ENCODE results near the gene OR8B3. TPM values are rescaled to one million over a fixed set of nuclear protein-coding genes. Genes with fewer than 3 reads are reported as not detected.

Gene OR8B3
- total RNA-seq, 1 donor from 2014 or later, result not detected

DNA sequence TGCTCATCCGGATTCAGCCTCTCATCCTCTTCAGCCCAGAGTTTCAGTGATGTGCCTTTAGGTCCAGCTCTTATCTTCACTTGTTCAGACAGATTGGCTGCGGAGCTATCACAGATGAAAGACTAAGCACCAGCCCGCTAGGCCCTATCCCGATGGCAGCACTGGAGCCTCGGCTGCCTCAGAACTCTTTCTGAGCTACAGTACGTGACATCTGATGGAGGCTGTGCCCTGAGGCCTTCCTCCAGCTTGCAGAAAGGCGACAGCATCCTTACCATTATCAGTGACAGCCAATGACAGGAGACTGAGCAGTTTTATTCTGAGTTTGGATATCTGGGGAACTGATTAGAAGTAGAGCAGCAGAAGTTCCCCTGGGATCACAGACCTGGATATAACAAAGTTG, 42.7 kb upstream of the OR8B3 start:
- no peaks in the 10 kb centered on the region for H3K4me1 Mint-ChIP-seq (ENCODE audit: unreplicated experiment)
- TF ChIP-seq, protein P1, sequence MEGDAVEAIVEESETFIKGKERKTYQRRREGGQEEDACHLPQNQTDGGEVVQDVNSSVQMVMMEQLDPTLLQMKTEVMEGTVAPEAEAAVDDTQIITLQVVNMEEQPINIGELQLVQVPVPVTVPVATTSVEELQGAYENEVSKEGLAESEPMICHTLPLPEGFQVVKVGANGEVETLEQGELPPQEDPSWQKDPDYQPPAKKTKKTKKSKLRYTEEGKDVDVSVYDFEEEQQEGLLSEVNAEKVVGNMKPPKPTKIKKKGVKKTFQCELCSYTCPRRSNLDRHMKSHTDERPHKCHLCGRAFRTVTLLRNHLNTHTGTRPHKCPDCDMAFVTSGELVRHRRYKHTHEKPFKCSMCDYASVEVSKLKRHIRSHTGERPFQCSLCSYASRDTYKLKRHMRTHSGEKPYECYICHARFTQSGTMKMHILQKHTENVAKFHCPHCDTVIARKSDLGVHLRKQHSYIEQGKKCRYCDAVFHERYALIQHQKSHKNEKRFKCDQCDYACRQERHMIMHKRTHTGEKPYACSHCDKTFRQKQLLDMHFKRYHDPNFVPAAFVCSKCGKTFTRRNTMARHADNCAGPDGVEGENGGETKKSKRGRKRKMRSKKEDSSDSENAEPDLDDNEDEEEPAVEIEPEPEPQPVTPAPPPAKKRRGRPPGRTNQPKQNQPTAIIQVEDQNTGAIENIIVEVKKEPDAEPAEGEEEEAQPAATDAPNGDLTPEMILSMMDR (conservative IDR thresholded peaks at IDR 0.05), result no peak
- no peaks in the 10 kb centered on the region for H3K9me3 Mint-ChIP-seq
- peaks cover 23% of the 10 kb centered on the region for H3K27me3 Mint-ChIP-seq
- no peak overlapping the region for H3K4me3 Mint-ChIP-seq
- no peak overlapping the region for H3K27ac Mint-ChIP-seq
- DNase-seq (ENCODE audit: extremely low spot score, unreplicated experiment), result no peak
- H3K36me3 Mint-ChIP-seq, result no peaks in the 10 kb centered on the region

DNA sequence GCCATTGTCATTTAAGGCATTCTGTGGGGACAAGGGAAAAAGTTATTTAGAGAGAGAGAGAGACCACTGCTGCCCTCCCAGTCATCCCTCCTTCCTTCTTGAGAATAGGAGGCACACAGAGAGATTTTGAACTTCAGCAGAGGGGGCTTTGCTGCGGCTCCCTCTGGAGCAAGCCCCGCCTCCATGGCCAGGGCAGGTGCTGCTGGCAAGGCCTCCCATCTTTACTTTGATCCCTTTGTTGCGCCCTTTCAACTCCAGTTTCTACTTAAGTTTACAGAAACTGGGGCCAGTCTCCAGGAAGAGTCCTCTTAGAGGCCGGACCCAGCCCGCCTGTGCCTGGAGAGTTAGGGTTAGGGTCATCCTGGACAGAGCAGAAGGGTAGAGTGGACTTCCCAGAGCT, 42.3 kb upstream of the OR8B3 start:
- Mint-ChIP-seq H3K36me3 (no peaks in the 10 kb centered on the region), H3K4me1 (ENCODE audit: unreplicated experiment) (no peaks in the 10 kb centered on the region), H3K27me3 (peaks cover 25% of the 10 kb centered on the region), H3K27ac (no peak overlapping the region), H3K4me3 (no peak overlapping the region), H3K9me3 (no peaks in the 10 kb centered on the region)
- TF ChIP-seq, protein P1 (conservative IDR thresholded peaks at IDR 0.05), result no peak
- no peak for DNase-seq (ENCODE audit: extremely low spot score, unreplicated experiment)

DNA sequence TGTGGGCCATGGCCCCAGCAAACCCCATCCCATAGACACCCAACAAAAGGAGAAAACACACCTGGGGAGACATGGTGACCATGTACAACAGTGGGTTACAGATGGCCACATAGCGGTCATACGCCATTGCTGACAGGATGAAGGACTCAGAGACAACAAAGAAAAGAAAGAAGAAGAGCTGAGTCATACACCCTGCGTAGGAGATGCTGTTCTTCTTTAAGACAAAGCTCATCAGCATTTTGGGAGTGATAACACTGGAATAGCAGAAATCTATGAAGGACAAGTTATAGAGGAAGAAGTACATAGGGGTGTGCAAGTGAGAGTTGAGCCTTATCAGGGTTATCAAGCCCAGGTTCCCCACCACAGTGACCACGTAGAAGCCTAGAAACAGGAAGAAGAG, 41.8 kb upstream of the OR8B3 start:
- DNase-seq (ENCODE audit: extremely low spot score, unreplicated experiment), result no peak
- no peak overlapping the region for H3K27ac Mint-ChIP-seq
- no peaks in the 10 kb centered on the region for H3K36me3 Mint-ChIP-seq
- no peak overlapping the region for H3K4me3 Mint-ChIP-seq
- H3K9me3 Mint-ChIP-seq, result no peaks in the 10 kb centered on the region
- no peaks in the 10 kb centered on the region for H3K4me1 Mint-ChIP-seq (ENCODE audit: unreplicated experiment)
- H3K27me3 Mint-ChIP-seq, result peaks cover 30% of the 10 kb centered on the region
- TF ChIP-seq, protein P1 (conservative IDR thresholded peaks at IDR 0.05), result no peak

DNA sequence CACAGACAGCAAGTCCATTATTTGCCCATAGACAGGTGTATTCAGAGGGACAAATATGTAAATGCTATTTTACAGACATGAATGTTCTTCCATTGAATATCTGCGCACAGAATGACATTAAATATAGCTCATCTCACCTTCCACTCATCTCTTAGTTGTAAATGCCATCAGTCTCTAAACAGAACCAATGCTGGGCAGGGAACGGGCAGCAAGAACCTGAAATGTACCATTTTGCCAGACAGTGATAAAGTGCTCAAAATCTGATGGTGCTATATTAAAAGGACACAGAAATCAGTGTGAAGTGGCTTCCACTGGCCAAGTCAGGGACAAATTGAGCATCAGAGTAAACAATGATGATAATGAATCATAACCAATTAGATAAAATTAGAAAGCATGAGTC, 35.9 kb upstream of the OR8B3 start:
- TF ChIP-seq, protein P1 (conservative IDR thresholded peaks at IDR 0.05), result no peak
- H3K27me3 Mint-ChIP-seq, result peaks cover 17% of the 10 kb centered on the region
- H3K4me1 Mint-ChIP-seq (ENCODE audit: unreplicated experiment), result no peaks in the 10 kb centered on the region
- H3K36me3 Mint-ChIP-seq, result no peaks in the 10 kb centered on the region
- H3K27ac Mint-ChIP-seq, result no peak overlapping the region
- H3K4me3 Mint-ChIP-seq, result no peak overlapping the region
- no peak for DNase-seq (ENCODE audit: extremely low spot score, unreplicated experiment)
- H3K9me3 Mint-ChIP-seq, result peaks cover 1% of the 10 kb centered on the region

DNA sequence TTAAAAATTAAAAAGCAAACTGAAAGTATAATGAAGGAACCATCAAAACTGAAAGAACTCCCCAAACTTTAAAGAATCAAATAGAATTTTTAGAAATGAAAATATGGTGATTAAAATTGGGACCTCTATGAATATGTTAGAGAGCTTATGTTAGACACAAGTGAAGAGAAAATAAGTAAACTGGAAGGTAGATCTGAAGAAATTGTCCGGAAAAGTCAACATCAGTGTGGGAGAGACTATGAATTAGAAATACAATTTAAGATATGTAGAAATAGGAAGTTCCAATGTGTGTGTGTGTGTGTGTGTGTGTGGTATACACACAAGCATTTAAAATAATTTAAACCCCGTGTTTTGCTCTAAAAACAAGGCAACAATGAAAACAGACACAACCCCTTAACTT, 30.8 kb upstream of the OR8B3 start:
- peaks cover 7% of the 10 kb centered on the region for H3K9me3 Mint-ChIP-seq
- H3K27me3 Mint-ChIP-seq, result no peaks in the 10 kb centered on the region
- no peak overlapping the region for H3K27ac Mint-ChIP-seq

More for the DNA sequence above, 30.8 kb upstream of the OR8B3 start:
- Mint-ChIP-seq H3K36me3 (no peaks in the 10 kb centered on the region), H3K4me3 (no peak overlapping the region), H3K4me1 (ENCODE audit: unreplicated experiment) (no peaks in the 10 kb centered on the region)
- no peak for DNase-seq (ENCODE audit: extremely low spot score, unreplicated experiment)
- TF ChIP-seq, protein P1 (conservative IDR thresholded peaks at IDR 0.05), result no peak

Data from type B pancreatic cell (in vitro differentiated cells).